ENCODE measurements around the gene MRM2.

- TF ChIP-seq POLR2A (IDR thresholded peaks at IDR 0.05) (no peak), CTCF (IDR thresholded peaks at IDR 0.05) (no peak)
Measured at GRCh38 chr7:2202361-2202761, 39.6 kb downstream of the MRM2 start.

All from uterus (tissue), 2 donors.